ENCODE data around the gene NECAB3.

NECAB3 gene

GRCh38 chr20:33697129-33697528 is 22.9 kb upstream of the NECAB3 start:
- DNase-seq (ENCODE audit: low read depth, low spot score), result no peak

- DNase-seq (ENCODE audit: low read depth, low spot score), result no peak
Measured at GRCh38 chr20:33696448-33696847, 22.2 kb upstream of the NECAB3 start.

- no peak for DNase-seq (ENCODE audit: low read depth, low spot score)
Measured at GRCh38 chr20:33694639-33695012, 20.4 kb upstream of the NECAB3 start.

GRCh38 chr20:33693741-33694638 is 19.8 kb upstream of the NECAB3 start:
- no peak for DNase-seq (ENCODE audit: low read depth, low spot score)

GRCh38 chr20:33693289-33693688 is 19.1 kb upstream of the NECAB3 start:
- no peak for DNase-seq (ENCODE audit: low read depth, low spot score)

GRCh38 chr20:33689973-33690372 is 15.7 kb upstream of the NECAB3 start:
- DNase-seq (ENCODE audit: low read depth, low spot score), result no peak

- DNase-seq (ENCODE audit: low read depth, low spot score), result no peak
Measured at GRCh38 chr20:33689493-33689892, 15.3 kb upstream of the NECAB3 start.

- DNase-seq (ENCODE audit: low read depth, low spot score), result no peak
Measured at GRCh38 chr20:33688938-33689424, 14.8 kb upstream of the NECAB3 start.

GRCh38 chr20:33687993-33688937 is 14.0 kb upstream of the NECAB3 start:
- no peak for DNase-seq (ENCODE audit: low read depth, low spot score)

- no peak for DNase-seq (ENCODE audit: low read depth, low spot score)
Measured at GRCh38 chr20:33687370-33687915, 13.2 kb upstream of the NECAB3 start.

GRCh38 chr20:33686984-33687366 is 12.7 kb upstream of the NECAB3 start:
- no peak for DNase-seq (ENCODE audit: low read depth, low spot score)

GRCh38 chr20:33686100-33686983 is 12.1 kb upstream of the NECAB3 start, which contains the start of gene E2F1:
Gene E2F1 (minus strand): TSS chr20:33686385. CDS start chr20:33686264, 121 bp downstream.
- peak; percentile 87 for DNase-seq (ENCODE audit: low read depth, low spot score)

GRCh38 chr20:33685328-33686099 is 11.3 kb upstream of the NECAB3 start:
- DNase-seq (ENCODE audit: low read depth, low spot score), result peak; percentile 29

GRCh38 chr20:33684533-33685327 is 10.5 kb upstream of the NECAB3 start:
- no peak for DNase-seq (ENCODE audit: low read depth, low spot score)

- no peak for DNase-seq (ENCODE audit: low read depth, low spot score)
Measured at GRCh38 chr20:33681728-33682353, 7.6 kb upstream of the NECAB3 start.

- no peak for DNase-seq (ENCODE audit: low read depth, low spot score)
Measured at GRCh38 chr20:33681288-33681687, 7.1 kb upstream of the NECAB3 start.

- no peak for DNase-seq (ENCODE audit: low read depth, low spot score)
Measured at GRCh38 chr20:33680686-33681085, 6.5 kb upstream of the NECAB3 start.

- DNase-seq (ENCODE audit: low read depth, low spot score), result no peak
Measured at GRCh38 chr20:33679758-33680485, 5.7 kb upstream of the NECAB3 start.
